CD4-positive, CD25-positive, alpha-beta regulatory T cell (primary cell): ENCODE results near the gene TRHDE. TPM values are rescaled to one million over a fixed set of nuclear protein-coding genes. Genes with fewer than 3 reads are reported as not detected.

Experiments
- ATAC-seq, 2 donors: fragments of 150-1000 bp; cut with Tn5 transposase; one replicate each; pipeline ENCODE4 v1.10.0; 2021; ENCODE audit warnings: low read depth in 2 of 2, moderate number of reproducible peaks in 2 of 2, moderate library complexity in 1 of 2
- DNase-seq, 3 donors: peaks; one replicate each; pipeline versions ENCODE4 v3.0.0 to v3.0.0-alpha.2; 2012 to 2022; ENCODE audit warnings: mixed read lengths in 1 of 3
- H3K27ac ChIP-seq: one replicate; pipeline ENCODE4 v1.7.0; 2013; ENCODE audit warnings: mild to moderate bottlenecking, low read length; ENCODE audit not compliant: insufficient read depth, poor library complexity, severe bottlenecking
- H3K27me3 ChIP-seq: one replicate; pipeline ENCODE4 v1.7.0; 2013; ENCODE audit warnings: low read length; ENCODE audit not compliant: control insufficient read depth, insufficient read depth
- H3K36me3 ChIP-seq: one replicate; pipeline ENCODE4 v1.7.0; 2013; ENCODE audit warnings: mild to moderate bottlenecking, low read length, moderate library complexity; ENCODE audit not compliant: control insufficient read depth, insufficient read depth
- H3K4me1 ChIP-seq: 2 replicates; pipeline ENCODE4 v1.7.0; 2013; ENCODE audit warnings: mild to moderate bottlenecking, low read length; ENCODE audit not compliant: insufficient read depth, control insufficient read depth, poor library complexity, severe bottlenecking
- H3K4me3 ChIP-seq: one replicate; pipeline ENCODE4 v1.7.0; 2013; ENCODE audit warnings: low read depth, mild to moderate bottlenecking, low read length, moderate library complexity
- H3K9me3 ChIP-seq, 2 experiments: 1 replicate in 1 of 2; 2 replicates in 1 of 2; pipeline ENCODE4 v1.7.0; 2013; ENCODE audit warnings: low read length in 2 of 2, mild to moderate bottlenecking in 1 of 2, moderate library complexity in 1 of 2; ENCODE audit not compliant: control insufficient read depth in 2 of 2
- H3K27ac Mint-ChIP-seq, 3 donors: one replicate each; pipeline ENCODE4 v1.8.0; 2020 to 2022; ENCODE audit warnings: mild to moderate bottlenecking in 3 of 3, mixed read lengths in 3 of 3, moderate library complexity in 2 of 3
- H3K27me3 Mint-ChIP-seq: one replicate; pipeline ENCODE4 v1.8.0; 2022; ENCODE audit warnings: mild to moderate bottlenecking, mixed read lengths
- H3K36me3 Mint-ChIP-seq: one replicate; pipeline ENCODE4 v1.8.0; 2020; ENCODE audit warnings: mixed read lengths
- H3K4me1 Mint-ChIP-seq, 4 donors: one replicate each; pipeline ENCODE4 v1.8.0; 2020 to 2022; ENCODE audit warnings: mixed read lengths in 4 of 4, mild to moderate bottlenecking in 1 of 4
- H3K4me3 Mint-ChIP-seq, 4 donors: one replicate each; pipeline ENCODE4 v1.8.0; 2020 to 2022; ENCODE audit warnings: mild to moderate bottlenecking in 4 of 4, mixed read lengths in 4 of 4, moderate library complexity in 3 of 4
- H3K9me3 Mint-ChIP-seq, 7 donors: one replicate each; pipeline ENCODE4 v1.8.0; 2020 to 2022; ENCODE audit warnings: mixed read lengths in 7 of 7, mild to moderate bottlenecking in 3 of 7, moderate library complexity in 2 of 7
- polyA plus RNA-seq, 4 donors: library from polyadenylated mRNA; unstranded; fragments of 300-500 nt; fragmentation: Illumina TruSeq; gene quantifications; one replicate each; pipeline ENCODE4 v1.2.3, GENCODE V29; 2021
- total RNA-seq: library from RNA; stranded (reverse); gene quantifications from one replicate; pipeline ENCODE4 v1.2.3, GENCODE V29; 2022

Gene TRHDE
- total and polyA plus RNA-seq, 5 donors from 2014 or later = not detected

GRCh38 chr12:72275526-72275925 lies 3.4 kb downstream of the TRHDE start:
- H3K27ac ChIP-seq = no peak overlapping the region
- H3K36me3 Mint-ChIP-seq = no peaks in the 10 kb centered on the region
- H3K9me3 ChIP-seq = no peaks in the 10 kb centered on the region
- H3K36me3 ChIP-seq = no peaks in the 10 kb centered on the region
- no peaks in the 10 kb centered on the region for H3K4me1 Mint-ChIP-seq
- ATAC-seq (no peak), DNase-seq (no peak)
- peaks cover 0 to 8% (median 0%) of the 10 kb centered on the region in 7 donors for H3K9me3 Mint-ChIP-seq
- no peak overlapping the region for H3K27ac Mint-ChIP-seq
- peaks cover 49% of the 10 kb centered on the region for H3K27me3 Mint-ChIP-seq
- H3K4me3 Mint-ChIP-seq = no peak overlapping the region
- H3K27me3 ChIP-seq = peaks cover 4% of the 10 kb centered on the region
- H3K4me3 ChIP-seq = no peak overlapping the region
- no peaks in the 10 kb centered on the region for H3K4me1 ChIP-seq

GRCh38 chr12:72276181-72276805 lies 4.1 kb downstream of the TRHDE start:
- no peak overlapping the region for H3K4me3 ChIP-seq
- H3K27me3 ChIP-seq = peaks cover 2% of the 10 kb centered on the region
- H3K27ac Mint-ChIP-seq = no peak overlapping the region
- H3K4me1 Mint-ChIP-seq = no peaks in the 10 kb centered on the region
- no peak overlapping the region for H3K4me3 Mint-ChIP-seq
- H3K27ac ChIP-seq = no peak overlapping the region
- no peaks in the 10 kb centered on the region for H3K9me3 ChIP-seq
- no peaks in the 10 kb centered on the region for H3K4me1 ChIP-seq
- no peak for ATAC-seq
- H3K27me3 Mint-ChIP-seq = peaks cover 41% of the 10 kb centered on the region
- DNase-seq = no peak
- no peaks in the 10 kb centered on the region for H3K36me3 Mint-ChIP-seq
- peaks cover 0 to 6% (median 0%) of the 10 kb centered on the region in 7 donors for H3K9me3 Mint-ChIP-seq
- H3K36me3 ChIP-seq = no peaks in the 10 kb centered on the region

- H3K36me3 Mint-ChIP-seq = no peaks in the 10 kb centered on the region
- peaks cover 0 to 4% (median 0%) of the 10 kb centered on the region in 7 donors for H3K9me3 Mint-ChIP-seq
- Histone ChIP-seq H3K4me3 (no peak overlapping the region), H3K27me3 (peaks cover 2% of the 10 kb centered on the region), H3K9me3 (no peaks in the 10 kb centered on the region), H3K36me3 (no peaks in the 10 kb centered on the region), H3K27ac (no peak overlapping the region), H3K4me1 (no peaks in the 10 kb centered on the region)
- no peak overlapping the region for H3K27ac Mint-ChIP-seq
- peaks cover 33% of the 10 kb centered on the region for H3K27me3 Mint-ChIP-seq
- DNase-seq = no peak
- no peaks in the 10 kb centered on the region for H3K4me1 Mint-ChIP-seq
- H3K4me3 Mint-ChIP-seq = no peak overlapping the region
- ATAC-seq = no peak
Measured at GRCh38 chr12:72277415-72277814, 5.2 kb downstream of the TRHDE start.

GRCh38 chr12:72278894-72279293 lies 6.7 kb downstream of the TRHDE start:
- H3K36me3 ChIP-seq = no peaks in the 10 kb centered on the region
- no peaks in the 10 kb centered on the region for H3K36me3 Mint-ChIP-seq
- peaks cover 30% of the 10 kb centered on the region for H3K27me3 Mint-ChIP-seq
- H3K27ac ChIP-seq = no peak overlapping the region
- no peak for DNase-seq
- no peaks in the 10 kb centered on the region for H3K4me1 Mint-ChIP-seq
- H3K9me3 ChIP-seq = no peaks in the 10 kb centered on the region
- ATAC-seq = no peak
- no peak overlapping the region for H3K4me3 Mint-ChIP-seq
- no peaks in the 10 kb centered on the region for H3K4me1 ChIP-seq
- H3K27ac Mint-ChIP-seq = no peak overlapping the region
- peaks cover 0 to 4% (median 0%) of the 10 kb centered on the region in 7 donors for H3K9me3 Mint-ChIP-seq
- H3K27me3 ChIP-seq = peaks cover 2% of the 10 kb centered on the region
- no peak overlapping the region for H3K4me3 ChIP-seq

- Histone ChIP-seq H3K4me3 (no peak overlapping the region), H3K9me3 (no peaks in the 10 kb centered on the region), H3K27me3 (no peaks in the 10 kb centered on the region), H3K36me3 (no peaks in the 10 kb centered on the region), H3K27ac (no peak overlapping the region), H3K4me1 (no peaks in the 10 kb centered on the region)
- H3K4me1 Mint-ChIP-seq = no peaks in the 10 kb centered on the region
- H3K4me3 Mint-ChIP-seq = no peak overlapping the region
- ATAC-seq = no peak
- H3K9me3 Mint-ChIP-seq = peaks cover 0 to 1% (median 0%) of the 10 kb centered on the region in 7 donors
- DNase-seq = no peak
- H3K27me3 Mint-ChIP-seq = peaks cover 12% of the 10 kb centered on the region
- H3K27ac Mint-ChIP-seq = no peak overlapping the region
- no peaks in the 10 kb centered on the region for H3K36me3 Mint-ChIP-seq
Measured at GRCh38 chr12:72281126-72281525, 9.0 kb downstream of the TRHDE start.

- no peaks in the 10 kb centered on the region for H3K4me1 ChIP-seq
- ATAC-seq (no peak), DNase-seq (no peak)
- H3K27me3 Mint-ChIP-seq = peaks cover 5% of the 10 kb centered on the region
- no peaks in the 10 kb centered on the region for H3K27me3 ChIP-seq
- H3K36me3 ChIP-seq = no peaks in the 10 kb centered on the region
- no peaks in the 10 kb centered on the region for H3K36me3 Mint-ChIP-seq
- H3K9me3 ChIP-seq = no peaks in the 10 kb centered on the region
- H3K4me1 Mint-ChIP-seq = no peaks in the 10 kb centered on the region
- no peak overlapping the region for H3K27ac ChIP-seq
- no peak overlapping the region for H3K4me3 Mint-ChIP-seq
- no peak overlapping the region for H3K4me3 ChIP-seq
- H3K9me3 Mint-ChIP-seq = peaks cover 0 to 6% (median 1%) of the 10 kb centered on the region in 7 donors
- H3K27ac Mint-ChIP-seq = no peak overlapping the region
Measured at GRCh38 chr12:72282721-72283120, 10.6 kb downstream of the TRHDE start.

- H3K4me3 Mint-ChIP-seq = no peak overlapping the region
- H3K9me3 Mint-ChIP-seq = peaks cover 0 to 6% (median 2%) of the 10 kb centered on the region in 7 donors
- Histone ChIP-seq H3K27ac (no peak overlapping the region), H3K4me1 (no peaks in the 10 kb centered on the region), H3K36me3 (no peaks in the 10 kb centered on the region), H3K4me3 (no peak overlapping the region), H3K9me3 (no peaks in the 10 kb centered on the region), H3K27me3 (no peaks in the 10 kb centered on the region)
- no peaks in the 10 kb centered on the region for H3K4me1 Mint-ChIP-seq
- no peak for DNase-seq
- ATAC-seq = no peak
- H3K36me3 Mint-ChIP-seq = no peaks in the 10 kb centered on the region
- H3K27ac Mint-ChIP-seq = no peak overlapping the region
- H3K27me3 Mint-ChIP-seq = peaks cover 5% of the 10 kb centered on the region
Measured at GRCh38 chr12:72285861-72286260, 13.7 kb downstream of the TRHDE start.

- no peaks in the 10 kb centered on the region for H3K36me3 Mint-ChIP-seq
- no peaks in the 10 kb centered on the region for H3K4me1 Mint-ChIP-seq
- peaks cover 5% of the 10 kb centered on the region for H3K27me3 Mint-ChIP-seq
- no peak overlapping the region for H3K4me3 Mint-ChIP-seq
- Histone ChIP-seq H3K9me3 (no peaks in the 10 kb centered on the region), H3K36me3 (no peaks in the 10 kb centered on the region), H3K27me3 (no peaks in the 10 kb centered on the region), H3K4me3 (no peak overlapping the region), H3K4me1 (no peaks in the 10 kb centered on the region), H3K27ac (no peak overlapping the region)
- no peak overlapping the region for H3K27ac Mint-ChIP-seq
- DNase-seq (no peak), ATAC-seq (no peak)
- peaks cover 0 to 6% (median 2%) of the 10 kb centered on the region in 7 donors for H3K9me3 Mint-ChIP-seq
Measured at GRCh38 chr12:72286526-72286925, 14.4 kb downstream of the TRHDE start.
